Measurements from ENCODE around the gene FKTN. TPM values are rescaled to one million over a fixed set of nuclear protein-coding genes. Genes with fewer than 3 reads are reported as not detected.
"Not testable (repeated sequence)": the region's sequence is repeated elsewhere in the genome, so short reads cannot be mapped to it uniquely, and the experiment has no call there.

Gene FKTN
- total RNA-seq, 1 experiment from 2014 or later: 10.8 TPM

GRCh38 chr9:105581550-105581949, 23.6 kb downstream of the FKTN start:
- TF ChIP-seq FOXK1 (CRISPR knock-in tag; IDR thresholded peaks at IDR 0.05): peak; percentile 52; the same call in 1 of the 2 replicates
- POLR2A ChIA-PET; H3K4me1 Mint-ChIP-seq; H3K27me3 Mint-ChIP-seq (ENCODE audit: low read depth); ATAC-seq; CTCF ChIA-PET: not testable (repeated sequence)
- peak; percentile 19 for DNase-seq (ENCODE audit: low spot score)
- peak overlapping the region; percentile 23; the same call in 1 of the 2 replicates for H3K27ac Mint-ChIP-seq
- peaks cover 12% of the 10 kb centered on the region for H3K36me3 Mint-ChIP-seq
- peak overlapping the region; percentile 62 for H3K4me3 Mint-ChIP-seq
- peaks cover 10% of the 10 kb centered on the region for H3K9me3 Mint-ChIP-seq

DNA sequence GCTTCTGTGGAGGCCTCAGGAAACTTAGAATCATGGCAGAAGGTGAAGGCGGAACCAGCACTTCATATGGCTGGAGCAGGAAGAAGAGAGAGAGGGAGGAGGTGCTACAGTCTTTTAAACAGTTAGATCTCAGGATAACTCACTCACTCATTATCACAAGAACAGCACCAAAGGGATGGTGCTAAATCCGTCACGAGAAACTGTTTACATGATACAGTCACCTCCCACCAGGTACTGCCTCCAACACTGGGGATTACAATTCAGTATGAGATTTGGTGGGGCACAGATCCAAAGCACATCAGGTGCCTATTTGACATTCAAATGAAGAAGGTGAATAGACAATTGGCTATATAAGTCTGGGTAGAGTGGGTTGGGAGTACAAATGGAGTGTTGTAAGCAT, 35.2 kb downstream of the FKTN start:
- Mint-ChIP-seq H3K9me3 (peaks cover 27% of the 10 kb centered on the region), H3K4me3 (no peak overlapping the region), H3K36me3 (peaks cover 8% of the 10 kb centered on the region), H3K27me3 (ENCODE audit: low read depth) (no peaks in the 10 kb centered on the region; the same call in 1 of the 2 replicates), H3K4me1 (no peaks in the 10 kb centered on the region), H3K27ac (no peak overlapping the region)
- no peak for DNase-seq (ENCODE audit: low spot score)
- TF ChIP-seq FOXP4 (CRISPR knock-in tag; IDR thresholded peaks at IDR 0.05) (peak; percentile 13; the same call in 1 of the 2 replicates), IRF2 (CRISPR knock-in tag; IDR thresholded peaks at IDR 0.05; ENCODE audit: borderline replicate concordance, low read depth) (no peak)
- ATAC-seq: peak; percentile 90
- POLR2A ChIA-PET: no interaction called here
- CTCF ChIA-PET: no interaction called here

DNA sequence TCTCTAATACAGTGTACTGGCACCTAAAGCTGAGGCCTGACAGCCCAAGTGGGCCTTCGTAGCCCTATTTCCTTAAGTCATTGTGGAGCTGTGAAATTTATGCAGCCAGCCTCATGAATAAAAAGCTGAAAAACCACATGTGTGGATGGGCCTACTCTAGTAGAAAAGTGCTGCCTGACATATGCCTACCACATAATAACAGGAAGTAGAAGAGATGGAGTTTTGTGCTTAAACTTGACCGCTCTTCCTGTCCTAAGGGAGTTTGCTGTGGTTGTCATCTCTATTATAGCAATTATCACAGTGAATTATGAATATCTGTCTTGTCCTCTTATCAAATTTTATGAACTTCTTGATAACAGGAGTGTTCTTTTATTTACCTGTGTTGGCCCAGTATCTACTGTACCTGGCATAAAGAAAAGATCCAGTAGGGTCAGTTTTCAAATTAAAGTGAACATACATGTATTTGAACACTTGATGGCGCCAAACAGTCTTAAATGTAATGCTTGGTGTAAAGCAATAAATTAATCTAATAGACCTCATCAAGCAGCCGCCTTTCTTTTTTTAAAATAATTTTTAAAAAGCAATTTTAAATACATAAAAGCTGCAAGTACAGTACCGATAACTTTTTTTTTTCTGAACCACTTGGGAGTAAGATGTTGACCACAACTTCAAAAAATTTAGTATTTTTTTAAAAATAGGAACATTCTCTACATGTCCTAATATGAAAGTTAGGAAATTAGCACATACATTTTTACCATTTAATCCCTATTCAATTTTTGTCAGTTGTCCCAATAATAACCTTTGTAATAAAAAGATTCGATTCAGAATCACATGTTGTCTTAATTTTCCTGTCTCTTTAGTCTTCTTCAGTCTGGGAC, 51.0 kb downstream of the FKTN start:
- H3K4me3 Mint-ChIP-seq: no peak overlapping the region
- no peaks in the 10 kb centered on the region for H3K4me1 Mint-ChIP-seq
- POLR2A ChIA-PET: no interaction called here
- H3K9me3 Mint-ChIP-seq: peaks cover 3% of the 10 kb centered on the region; the same call in 1 of the 2 replicates
- CTCF ChIA-PET: interaction anchor here (1.1 to 1.4 kb wide), 2 partner anchors 109 to 273 kb away, joined by 5 read pairs; no protein-coding TSS in a partner anchor
- DNase-seq (ENCODE audit: low spot score): no peak
- no peaks in the 10 kb centered on the region for H3K27me3 Mint-ChIP-seq (ENCODE audit: low read depth)
- H3K27ac Mint-ChIP-seq: no peak overlapping the region
- TF ChIP-seq MLX (CRISPR knock-in tag; IDR thresholded peaks at IDR 0.05): no peak
- TF ChIP-seq GABPB1 (CRISPR knock-in tag; IDR thresholded peaks at IDR 0.05): no peak
- TF ChIP-seq MXD4 (CRISPR knock-in tag; IDR thresholded peaks at IDR 0.05; ENCODE audit: borderline replicate concordance): no peak
- TF ChIP-seq CTCF (IDR thresholded peaks at IDR 0.05): peak; percentile 23
- ATAC-seq: peak; percentile 69
- H3K36me3 Mint-ChIP-seq: no peaks in the 10 kb centered on the region

GRCh38 chr9:105621001-105621400, 63.1 kb downstream of the FKTN start:
- TF ChIP-seq, protein P1, sequence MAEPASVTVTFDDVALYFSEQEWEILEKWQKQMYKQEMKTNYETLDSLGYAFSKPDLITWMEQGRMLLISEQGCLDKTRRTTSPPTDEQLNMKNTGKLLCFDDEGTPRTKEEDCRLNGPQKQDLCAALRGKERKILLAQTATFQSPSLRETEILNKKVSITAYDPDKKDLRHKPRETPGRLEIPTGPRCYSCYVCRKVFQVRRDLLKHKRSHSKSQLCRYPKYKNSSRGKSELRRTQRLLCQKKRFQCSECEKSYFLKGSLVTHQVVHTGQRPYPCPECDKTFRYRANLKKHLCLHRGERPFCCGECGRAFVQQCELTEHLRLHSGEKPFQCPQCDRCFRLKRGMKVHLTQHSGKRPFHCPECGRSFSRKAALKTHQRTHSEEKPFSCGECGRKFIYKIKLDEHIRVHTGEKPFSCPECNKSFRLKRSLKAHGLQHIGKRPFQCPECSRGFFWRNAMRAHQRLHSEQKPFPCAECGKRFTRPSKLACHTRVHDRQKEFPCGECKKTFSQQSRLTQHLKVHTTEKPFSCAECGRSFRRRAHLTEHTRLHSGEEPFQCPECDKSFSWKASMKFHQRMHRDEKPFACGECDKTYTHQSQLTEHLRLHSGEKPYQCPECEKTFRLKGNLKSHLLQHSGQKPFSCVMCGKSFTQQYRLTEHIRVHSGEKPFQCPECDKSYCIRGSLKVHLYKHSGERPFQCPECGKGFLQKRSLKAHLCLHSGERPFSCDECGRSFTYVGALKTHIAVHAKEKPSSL (CRISPR knock-in tag; conservative IDR thresholded peaks at IDR 0.05): no peak
- no peak for TF ChIP-seq SOX15 (CRISPR knock-in tag; IDR thresholded peaks at IDR 0.05)
- no peak for TF ChIP-seq ZNF263 (CRISPR knock-in tag; IDR thresholded peaks at IDR 0.05; ENCODE audit: low read depth)
- H3K4me1 Mint-ChIP-seq: no peaks in the 10 kb centered on the region
- H3K27me3 Mint-ChIP-seq (ENCODE audit: low read depth): no peaks in the 10 kb centered on the region
- no peaks in the 10 kb centered on the region for H3K9me3 Mint-ChIP-seq
- ChIA-PET CTCF (interaction anchor here (0.7 kb wide), 1 partner anchor 17 kb away, joined by 3 read pairs; no protein-coding TSS in a partner anchor), POLR2A (no interaction called here)
- no peak for ATAC-seq
- H3K36me3 Mint-ChIP-seq: no peaks in the 10 kb centered on the region
- H3K27ac Mint-ChIP-seq: no peak overlapping the region
- H3K4me3 Mint-ChIP-seq: no peak overlapping the region
- no peak for DNase-seq (ENCODE audit: low spot score)

Measured in WTC11 (cell line).